Measurements from ENCODE around the gene BRMS1. TPM values are rescaled to one million over a fixed set of nuclear protein-coding genes. Genes with fewer than 3 reads are reported as not detected.

The BRMS1 gene
- total and polyA plus RNA-seq, 2 donors (not counting 1 experiment from before 2014, with no cell fraction given), result 25.7 to 43.9 TPM

GRCh38 chr11:66287889-66288670, 56.8 kb downstream of the BRMS1 start:
- H3K4me2 ChIP-seq (ENCODE audit: extremely low read depth, insufficient read depth, low read length), result peak overlapping the region; percentile 91
- H3K36me3 ChIP-seq (ENCODE audit: control insufficient read depth, insufficient read depth, low read length), result peaks cover 13% of the 10 kb centered on the region
- H2AFZ ChIP-seq (ENCODE audit: low read length), result no peak overlapping the region
- H3K9ac ChIP-seq (ENCODE audit: insufficient read depth, low read length), result peak overlapping the region; percentile 98
- no peak for DNase-seq (ENCODE audit: low read depth in 2 of 2)
- no peaks in the 10 kb centered on the region for H4K20me1 ChIP-seq (ENCODE audit: control insufficient read depth, extremely low read depth, insufficient read depth, low read length)
- peaks cover 25% of the 10 kb centered on the region for H3K79me2 ChIP-seq (ENCODE audit: control insufficient read depth, insufficient read depth, low read length)
- H3K27ac ChIP-seq (ENCODE audit: insufficient read depth, low read length), result peak overlapping the region; percentile 95
- H3K4me3 ChIP-seq (replicated peaks in 1 of 4; ENCODE audit: control extremely low read depth in 1 of 4, insufficient read depth in 1 of 4, low read depth in 3 of 4, low read length in 4 of 4), result peak overlapping the region; percentile 76 to 97 (median 94)
- H3K9me3 ChIP-seq (ENCODE audit: control insufficient read depth, insufficient read depth, low read depth, low read length), result no peaks in the 10 kb centered on the region
- TF ChIP-seq CTCF (conservative IDR thresholded peaks at IDR 0.05 in 1 of 2, IDR thresholded peaks at IDR 0.05 in 1 of 2; ENCODE audit: low read depth in 1 of 2, low read length in 2 of 2) (no peak), EZH2 (IDR thresholded peaks at IDR 0.05; ENCODE audit: low read length, missing control alignments) (no peak)
- H3K4me1 ChIP-seq (ENCODE audit: control insufficient read depth, extremely low read depth, insufficient read depth, low read length), result peaks cover 8% of the 10 kb centered on the region
- peaks cover 20% of the 10 kb centered on the region for H3K27me3 ChIP-seq (ENCODE audit: control insufficient read depth, insufficient read depth, low read length)

Other genes starting within 250 kb of the BRMS1 start
- gene KLC2, start 87.4 kb downstream of the BRMS1 start, total RNA-seq, result 17.3 and 17.5 TPM in 2 replicates
- 7.4 and 10.1 TPM in 2 replicates for gene KLC2, start 87.4 kb downstream of the BRMS1 start, polyA plus RNA-seq
- gene RAB1B, start 76.5 kb downstream of the BRMS1 start, total RNA-seq, result 43.7 and 63.6 TPM in 2 replicates
- 140 and 221 TPM in 2 replicates for gene RAB1B, start 76.5 kb downstream of the BRMS1 start, polyA plus RNA-seq
- gene CNIH2, start 66.9 kb downstream of the BRMS1 start, total RNA-seq, result 0.17 TPM in 1 of 2 replicates, not detected in the other
- gene CNIH2, start 66.9 kb downstream of the BRMS1 start, polyA plus RNA-seq, result 0.57 and 1.4 TPM in 2 replicates
- 134 and 167 TPM in 2 replicates for gene YIF1A, start 56.0 kb downstream of the BRMS1 start, total RNA-seq
- gene YIF1A, start 56.0 kb downstream of the BRMS1 start, polyA plus RNA-seq, result 160 and 161 TPM in 2 replicates
- gene TMEM151A, start 53.2 kb downstream of the BRMS1 start, total RNA-seq, result under 0.01 TPM in 2 replicates
- not detected in 2 replicates for gene TMEM151A, start 53.2 kb downstream of the BRMS1 start, polyA plus RNA-seq
- 52.6 and 95.6 TPM in 2 replicates for gene CD248, start 28.1 kb downstream of the BRMS1 start, total RNA-seq
- gene CD248, start 28.1 kb downstream of the BRMS1 start, polyA plus RNA-seq, result 98.8 and 132 TPM in 2 replicates
- 12.6 and 22.1 TPM in 2 replicates for gene RIN1, start 8.7 kb downstream of the BRMS1 start, total RNA-seq
- gene RIN1, start 8.7 kb downstream of the BRMS1 start, polyA plus RNA-seq, result 6.3 and 10.6 TPM in 2 replicates
- 34.7 and 48.9 TPM in 2 replicates for gene B4GAT1, start 2.5 kb upstream of the BRMS1 start, total RNA-seq
- gene B4GAT1, start 2.5 kb upstream of the BRMS1 start, polyA plus RNA-seq, result 13.1 and 15.7 TPM in 2 replicates
- under 0.01 and 0.17 TPM in 2 replicates for gene SLC29A2, start 26.7 kb upstream of the BRMS1 start, total RNA-seq
- 0.15 and 1.7 TPM in 2 replicates for gene SLC29A2, start 26.7 kb upstream of the BRMS1 start, polyA plus RNA-seq
- gene NPAS4, start 75.9 kb upstream of the BRMS1 start, total RNA-seq, result not detected in 2 replicates
- gene NPAS4, start 75.9 kb upstream of the BRMS1 start, polyA plus RNA-seq, result 0.08 and 0.16 TPM in 2 replicates
- gene MRPL11, start 93.7 kb upstream of the BRMS1 start, total RNA-seq, result 32.7 and 39.3 TPM in 2 replicates
- 35.7 and 55.9 TPM in 2 replicates for gene MRPL11, start 93.7 kb upstream of the BRMS1 start, polyA plus RNA-seq
- 16.2 and 20.3 TPM in 2 replicates for gene PELI3, start 121.8 kb upstream of the BRMS1 start, total RNA-seq
- gene PELI3, start 121.8 kb upstream of the BRMS1 start, polyA plus RNA-seq, result 5.0 and 5.1 TPM in 2 replicates
- gene DPP3, start 135.3 kb upstream of the BRMS1 start, total RNA-seq, result 28.2 and 39.6 TPM in 2 replicates
- gene DPP3, start 135.3 kb upstream of the BRMS1 start, polyA plus RNA-seq, result 33.6 and 42.1 TPM in 2 replicates
- 20.3 and 20.5 TPM in 2 replicates for gene BBS1, start 165.5 kb upstream of the BRMS1 start, total RNA-seq
- 11.6 and 16.5 TPM in 2 replicates for gene BBS1, start 165.5 kb upstream of the BRMS1 start, polyA plus RNA-seq
- 8.7 and 11.6 TPM in 2 replicates for gene ZDHHC24, start 200.9 kb upstream of the BRMS1 start, total RNA-seq
- 5.1 and 6.0 TPM in 2 replicates for gene ZDHHC24, start 200.9 kb upstream of the BRMS1 start, polyA plus RNA-seq
- gene ACTN3, start 201.8 kb upstream of the BRMS1 start, total RNA-seq, result under 0.01 TPM in 1 of 2 replicates, not detected in the other
- gene ACTN3, start 201.8 kb upstream of the BRMS1 start, polyA plus RNA-seq, result 0.02 TPM in 1 of 2 replicates, not detected in the other
- 26.6 and 55.0 TPM in 2 replicates for gene CTSF, start 223.5 kb upstream of the BRMS1 start, total RNA-seq
- 8.6 and 17.1 TPM in 2 replicates for gene CTSF, start 223.5 kb upstream of the BRMS1 start, polyA plus RNA-seq
- 0.26 and 0.33 TPM in 2 replicates for gene CCDC87, start 248.0 kb upstream of the BRMS1 start, total RNA-seq
- 0.11 and 0.15 TPM in 2 replicates for gene CCDC87, start 248.0 kb upstream of the BRMS1 start, polyA plus RNA-seq
- gene CCS, start 248.1 kb upstream of the BRMS1 start, total RNA-seq, result 41.6 and 42.4 TPM in 2 replicates
- gene CCS, start 248.1 kb upstream of the BRMS1 start, polyA plus RNA-seq, result 16.9 and 22.5 TPM in 2 replicates